HCT116 (cell line): ENCODE results near the gene LRIT3.

Source experiments
- ATF3 ChIP-seq: IDR thresholded peaks from 2 replicates; pipeline ENCODE4 v1.6.1; 2012
- CEBPB ChIP-seq: IDR thresholded peaks from 2 replicates; pipeline ENCODE4 v1.6.1; 2012; ENCODE audit warnings: low read depth
- CTCF ChIP-seq, 3 experiments: fragments of 200-600 bp in 1 of 3; sonication (generic) in 1 of 3; IDR thresholded peaks in 2 of 3; conservative IDR thresholded peaks in 1 of 3; 2 replicates each; pipeline ENCODE4 v1.5.1; 2012 to 2017; ENCODE audit warnings: low read depth in 2 of 3, low read length in 2 of 3, antibody characterized with exemption in 1 of 3, borderline replicate concordance in 1 of 3, control low read depth in 1 of 3, mild to moderate bottlenecking in 1 of 3, mixed read lengths in 1 of 3, mixed run types in 1 of 3, moderate library complexity in 1 of 3; ENCODE audit not compliant: insufficient read depth in 1 of 3
- POLR2A ChIP-seq: IDR thresholded peaks from 2 replicates; pipeline ENCODE4 v1.7.0; 2011; ENCODE audit warnings: borderline replicate concordance; ENCODE audit not compliant: insufficient read depth, insufficient read length; ENCODE audit errors: extremely low read depth
- POLR2AphosphoS5 ChIP-seq: IDR thresholded peaks from 2 replicates; pipeline ENCODE4 v1.6.1; 2011; ENCODE audit warnings: mild to moderate bottlenecking, low read depth, low read length, moderate library complexity
- RAD21 ChIP-seq: IDR thresholded peaks from 2 replicates; pipeline ENCODE4 v1.6.1; 2012; ENCODE audit warnings: low read depth, mild to moderate bottlenecking
- REST ChIP-seq: IDR thresholded peaks from 2 replicates; pipeline ENCODE4 v1.6.1; 2012; ENCODE audit warnings: low read depth
- SIN3A ChIP-seq: IDR thresholded peaks from 2 replicates; pipeline ENCODE4 v1.6.1; 2012; ENCODE audit warnings: low read depth
- SP1 ChIP-seq: IDR thresholded peaks from 2 replicates; pipeline ENCODE4 v1.6.1; 2012; ENCODE audit warnings: low read depth

- TF ChIP-seq CTCF (IDR thresholded peaks at IDR 0.05 in 2 of 3, conservative IDR thresholded peaks at IDR 0.05 in 1 of 3; ENCODE audit: borderline replicate concordance in 1 of 3, insufficient read depth in 1 of 3, low read depth in 2 of 3, low read length in 2 of 3) (no peak), POLR2AphosphoS5 (no peak), ATF3 (no peak), POLR2A (no peak), RAD21 (no peak), SIN3A (no peak), REST (no peak), CEBPB (no peak), SP1 (no peak)
These were observed 594 bp downstream of the LRIT3 start for GRCh38 chr4:109848501-109848900.
